ENCODE data around the gene ZNF860. TPM values are rescaled to one million over a fixed set of nuclear protein-coding genes. Genes with fewer than 3 reads are reported as not detected.

ZNF860 gene
- total and polyA plus RNA-seq, 2 donors (not counting 3 experiments of a cell fraction or from before 2014, with no cell fraction given) = 0.19 to 0.73 TPM

- no peak overlapping the region for H3K27ac ChIP-seq (ENCODE audit: insufficient read depth, low read depth, low read length)
- H2AFZ ChIP-seq (ENCODE audit: low read depth, low read length) = no peak overlapping the region
- H3K36me3 ChIP-seq (ENCODE audit: control insufficient read depth in 2 of 2, extremely low read depth in 1 of 2, insufficient read depth in 2 of 2, low read length in 2 of 2) = no peaks in the 10 kb centered on the region
- H3K79me2 ChIP-seq (ENCODE audit: control insufficient read depth, insufficient read depth, low read length) = no peaks in the 10 kb centered on the region
- H3K4me2 ChIP-seq (ENCODE audit: insufficient read depth, low read length) = no peak overlapping the region
- no peaks in the 10 kb centered on the region for H3K9me1 ChIP-seq (replicated peaks; ENCODE audit: control insufficient read depth, extremely low read depth, insufficient read depth, low read length)
- ChIA-PET CTCF (interaction anchor here (1.0 kb wide), 1 partner anchor 285 kb away, joined by 3 read pairs; no protein-coding TSS in a partner anchor), POLR2A (no interaction called here)
- BruUV-seq (replicated peaks) = no TSS peak
- TF ChIP-seq MAX (IDR thresholded peaks at IDR 0.05; ENCODE audit: insufficient read depth, insufficient read length) (no peak), POLR2A (IDR thresholded peaks at IDR 0.05; ENCODE audit: low read depth, low read length) (no peak), JUN (IDR thresholded peaks at IDR 0.05; ENCODE audit: borderline replicate concordance, insufficient read depth, insufficient read length, low read depth) (no peak), CTCF (IDR thresholded peaks at IDR 0.05; ENCODE audit: extremely low read depth in 1 of 2, insufficient read depth in 1 of 2, low read depth in 1 of 2, low read length in 2 of 2) (no peak), GATA2 (IDR thresholded peaks at IDR 0.05; ENCODE audit: insufficient read depth, insufficient read length, low read depth, low read length) (no peak), MYC (IDR thresholded peaks at IDR 0.05; ENCODE audit: low read depth, low read length) (no peak)
- H3K9ac ChIP-seq (replicated peaks; ENCODE audit: extremely low read depth, insufficient read depth, low read length) = no peak overlapping the region
- DNase-seq (ENCODE audit: low read depth, low spot score) (no peak), FAIRE-seq (no peak)
- H3K27me3 ChIP-seq (ENCODE audit: control insufficient read depth in 2 of 2, insufficient read depth in 2 of 2, low read length in 2 of 2) = peaks cover 4 to 5% of the 10 kb centered on the region in 2 experiments
- intact Hi-C loops (cut with micrococcal nuclease) = no loop called here
- H3K9me3 ChIP-seq (replicated peaks; ENCODE audit: control insufficient read depth, insufficient read depth, low read length) = no peaks in the 10 kb centered on the region
- H4K20me1 ChIP-seq (replicated peaks; ENCODE audit: control insufficient read depth, extremely low read depth, insufficient read depth, low read length) = no peaks in the 10 kb centered on the region
- dilution Hi-C loops (cut with MboI; ENCODE audit: extremely low pct_ligation_motif_present, low sequenced_read_pairs) = no loop called here
- H3K4me1 ChIP-seq (ENCODE audit: control insufficient read depth, extremely low read depth, insufficient read depth, low read length) = no peaks in the 10 kb centered on the region
- H3K4me3 ChIP-seq (replicated peaks in 1 of 3; ENCODE audit: insufficient read depth in 1 of 3, low read depth in 1 of 3, low read length in 3 of 3) = no peak overlapping the region
These were observed 27.6 kb downstream of the ZNF860 start for GRCh38 chr3:32009101-32009500.

- DNase-seq (ENCODE audit: low read depth, low spot score) = no peak
- Histone ChIP-seq H3K27me3 (ENCODE audit: control insufficient read depth in 2 of 2, insufficient read depth in 2 of 2, low read length in 2 of 2) (peaks cover 0 to 5% of the 10 kb centered on the region in 2 experiments), H4K20me1 (replicated peaks; ENCODE audit: control insufficient read depth, extremely low read depth, insufficient read depth, low read length) (no peaks in the 10 kb centered on the region), H2AFZ (ENCODE audit: low read depth, low read length) (no peak overlapping the region), H3K9me1 (replicated peaks; ENCODE audit: control insufficient read depth, extremely low read depth, insufficient read depth, low read length) (no peaks in the 10 kb centered on the region), H3K4me3 (replicated peaks in 1 of 3; ENCODE audit: insufficient read depth in 1 of 3, low read depth in 1 of 3, low read length in 3 of 3) (no peak overlapping the region), H3K9me3 (replicated peaks; ENCODE audit: control insufficient read depth, insufficient read depth, low read length) (no peaks in the 10 kb centered on the region), H3K4me1 (ENCODE audit: control insufficient read depth, extremely low read depth, insufficient read depth, low read length) (no peaks in the 10 kb centered on the region), H3K4me2 (ENCODE audit: insufficient read depth, low read length) (no peak overlapping the region), H3K27ac (ENCODE audit: insufficient read depth, low read depth, low read length) (no peak overlapping the region), H3K36me3 (ENCODE audit: control insufficient read depth in 2 of 2, extremely low read depth in 1 of 2, insufficient read depth in 2 of 2, low read length in 2 of 2) (no peaks in the 10 kb centered on the region), H3K79me2 (ENCODE audit: control insufficient read depth, insufficient read depth, low read length) (no peaks in the 10 kb centered on the region), H3K9ac (replicated peaks; ENCODE audit: extremely low read depth, insufficient read depth, low read length) (no peak overlapping the region)
- ChIA-PET POLR2A (no interaction called here), CTCF (no interaction called here)
- TF ChIP-seq POLR2A (IDR thresholded peaks at IDR 0.05; ENCODE audit: low read depth, low read length) (no peak), MYC (IDR thresholded peaks at IDR 0.05; ENCODE audit: low read depth, low read length) (no peak), MAX (IDR thresholded peaks at IDR 0.05; ENCODE audit: insufficient read depth, insufficient read length) (no peak), FOS (IDR thresholded peaks at IDR 0.05; ENCODE audit: borderline replicate concordance, insufficient read depth, low read length) (no peak), EZH2 (IDR thresholded peaks at IDR 0.05; ENCODE audit: borderline replicate concordance, low read depth, low read length, severe bottlenecking) (no peak), JUN (IDR thresholded peaks at IDR 0.05; ENCODE audit: borderline replicate concordance, insufficient read depth, insufficient read length, low read depth) (no peak), GATA2 (IDR thresholded peaks at IDR 0.05; ENCODE audit: insufficient read depth, insufficient read length, low read depth, low read length) (no peak), CTCF (IDR thresholded peaks at IDR 0.05; ENCODE audit: extremely low read depth in 1 of 2, insufficient read depth in 1 of 2, low read depth in 1 of 2, low read length in 2 of 2) (no peak), POLR2AphosphoS5 (IDR thresholded peaks at IDR 0.05; ENCODE audit: insufficient read depth, low read depth, low read length) (no peak)
- BruUV-seq (replicated peaks) = no TSS peak
- intact Hi-C loops (cut with micrococcal nuclease) = no loop called here
- FAIRE-seq = no peak
- dilution Hi-C loops (cut with MboI; ENCODE audit: extremely low pct_ligation_motif_present, low sequenced_read_pairs) = no loop called here
These were observed 28.4 kb downstream of the ZNF860 start for GRCh38 chr3:32009957-32010356.

Measured in endothelial cell of umbilical vein (primary cell).